WTC11 (cell line): ENCODE measurements around the gene DIP2A. TPM values are rescaled to one million over a fixed set of nuclear protein-coding genes. Genes with fewer than 3 reads are reported as not detected.

ENCODE experiments used
- ATAC-seq: fragments of 200-7000 bp; cut with Tn5 transposase; 2 replicates; pipeline ENCODE4 v1.10.0; 2021; ENCODE audit warnings: mild to moderate bottlenecking, moderate library complexity
- CTCF ChIA-PET: fragments of 300-600 bp; sonication (Branson Sonifier 250); formaldehyde crosslinking; loops from one replicate; lab custom pipeline; 2021; ENCODE audit warnings: antibody characterized with exemption; lab: Charles Lee
- POLR2A ChIA-PET: fragments of 350-600 bp; sonication (Branson Sonifier 250); formaldehyde crosslinking; loops from one replicate; lab custom pipeline; 2021; ENCODE audit warnings: antibody characterized with exemption; lab: Charles Lee
- DNase-seq: peaks from one replicate; pipeline ENCODE4 v3.0.0; 2021; ENCODE audit warnings: low spot score
- H3K27ac Mint-ChIP-seq: 2 replicates; pipeline ENCODE4 v1.8.0; 2021; ENCODE audit warnings: mixed read lengths
- H3K27me3 Mint-ChIP-seq: 2 replicates; pipeline ENCODE4 v1.8.0; 2021; ENCODE audit warnings: low read depth, mild to moderate bottlenecking, moderate library complexity, mixed read lengths
- H3K36me3 Mint-ChIP-seq: 2 replicates; pipeline ENCODE4 v1.8.0; 2021; ENCODE audit warnings: mixed read lengths
- H3K4me1 Mint-ChIP-seq: 2 replicates; pipeline ENCODE4 v1.8.0; 2022; ENCODE audit warnings: mixed read lengths
- H3K4me3 Mint-ChIP-seq: 2 replicates; pipeline ENCODE4 v1.8.0; 2021; ENCODE audit warnings: mild to moderate bottlenecking, moderate library complexity, mixed read lengths
- H3K9me3 Mint-ChIP-seq: 2 replicates; pipeline ENCODE4 v1.8.0; 2021; ENCODE audit warnings: mixed read lengths
- ATF2 ChIP-seq: sonication (generic); formaldehyde crosslinking; IDR thresholded peaks from 2 replicates; pipeline ENCODE4 v1.8.1; 2022; ENCODE audit warnings: low read depth, missing genetic modification reagents, borderline replicate concordance
- ATF3 ChIP-seq: sonication (generic); formaldehyde crosslinking; conservative IDR thresholded peaks from 2 replicates; pipeline ENCODE4 v1.8.1; 2022; ENCODE audit warnings: mild to moderate bottlenecking, missing genetic modification reagents
- CBFB ChIP-seq: sonication (generic); formaldehyde crosslinking; IDR thresholded peaks from 2 replicates; pipeline ENCODE4 v1.8.1; 2022; ENCODE audit warnings: mild to moderate bottlenecking, low read depth, missing genetic modification reagents
- CDX4 ChIP-seq: fragments of 250-450 bp; sonication (Bioruptor Pico); IDR thresholded peaks from 2 replicates; pipeline ENCODE4 v1.9.0; 2021; ENCODE audit warnings: moderate library complexity, mild to moderate bottlenecking, inconsistent platforms, borderline replicate concordance
- ELF4 ChIP-seq: sonication (generic); formaldehyde crosslinking; IDR thresholded peaks from 2 replicates; pipeline ENCODE4 v1.8.1; 2022; ENCODE audit warnings: low read depth, mild to moderate bottlenecking, moderate library complexity, missing genetic modification reagents
- FOXJ3 ChIP-seq: sonication (generic); formaldehyde crosslinking; IDR thresholded peaks from 2 replicates; pipeline ENCODE4 v1.9.0; 2021; ENCODE audit warnings: missing genetic modification reagents, mild to moderate bottlenecking, borderline replicate concordance
- FOXK1 ChIP-seq: sonication (generic); formaldehyde crosslinking; IDR thresholded peaks from 2 replicates; pipeline ENCODE4 v1.8.0; 2022; ENCODE audit warnings: mild to moderate bottlenecking, moderate library complexity, missing genetic modification reagents
- GRHL2 ChIP-seq: fragments of 250-450 bp; sonication (Bioruptor Pico); IDR thresholded peaks from 2 replicates; pipeline ENCODE4 v1.8.0; 2022; ENCODE audit warnings: mild to moderate bottlenecking, moderate library complexity; ENCODE audit not compliant: insufficient replicate concordance, severe bottlenecking
- KAT7 ChIP-seq: sonication (generic); formaldehyde crosslinking; IDR thresholded peaks from 2 replicates; pipeline ENCODE4 v1.8.1; 2023; ENCODE audit warnings: missing genetic modification reagents, mild to moderate bottlenecking, borderline replicate concordance
- MAX ChIP-seq: sonication (generic); formaldehyde crosslinking; IDR thresholded peaks from 2 replicates; pipeline ENCODE4 v1.8.0; 2022; ENCODE audit warnings: mild to moderate bottlenecking, missing genetic modification reagents
- MXD4 ChIP-seq: fragments of 250-450 bp; sonication (Bioruptor Pico); IDR thresholded peaks from 2 replicates; pipeline ENCODE4 v1.8.0; 2021; ENCODE audit warnings: mild to moderate bottlenecking, moderate library complexity, borderline replicate concordance
- NFATC4 ChIP-seq: fragments of 250-450 bp; sonication (Bioruptor Pico); IDR thresholded peaks from 2 replicates; pipeline ENCODE4 v1.9.0; 2021; ENCODE audit warnings: mild to moderate bottlenecking
- NFE2L1 ChIP-seq: sonication (generic); formaldehyde crosslinking; IDR thresholded peaks from 2 replicates; pipeline ENCODE4 v1.8.1; 2023; ENCODE audit warnings: missing genetic modification reagents
- NR1H2 ChIP-seq: sonication (generic); formaldehyde crosslinking; IDR thresholded peaks from 2 replicates; pipeline ENCODE4 v1.9.0; 2021; ENCODE audit warnings: mild to moderate bottlenecking, moderate library complexity, missing genetic modification reagents
- NR3C1 ChIP-seq: sonication (generic); formaldehyde crosslinking; conservative IDR thresholded peaks from 2 replicates; pipeline ENCODE4 v1.8.1; 2023; ENCODE audit warnings: low read depth, mild to moderate bottlenecking, missing genetic modification reagents
- OVOL2 ChIP-seq: fragments of 250-450 bp; sonication (Bioruptor Pico); IDR thresholded peaks from 2 replicates; pipeline ENCODE4 v1.9.0; 2021; ENCODE audit warnings: mild to moderate bottlenecking, borderline replicate concordance
- PRRX2 ChIP-seq: fragments of 250-450 bp; sonication (Bioruptor Pico); IDR thresholded peaks from 2 replicates; pipeline ENCODE4 v1.8.0; 2021; ENCODE audit warnings: mild to moderate bottlenecking
- SP1 ChIP-seq: sonication (generic); formaldehyde crosslinking; conservative IDR thresholded peaks from 2 replicates; pipeline ENCODE4 v1.8.1; 2022; ENCODE audit warnings: missing genetic modification reagents
- TCF7 ChIP-seq: sonication (generic); formaldehyde crosslinking; IDR thresholded peaks from 2 replicates; pipeline ENCODE4 v1.8.0; 2022; ENCODE audit warnings: mild to moderate bottlenecking, low read depth, missing genetic modification reagents, moderate library complexity
- TEAD1 ChIP-seq: sonication (generic); formaldehyde crosslinking; IDR thresholded peaks from 2 replicates; pipeline ENCODE4 v1.8.0; 2022; ENCODE audit warnings: mild to moderate bottlenecking, missing genetic modification reagents
- USF1 ChIP-seq: sonication (generic); formaldehyde crosslinking; IDR thresholded peaks from 2 replicates; pipeline ENCODE4 v1.8.0; 2022; ENCODE audit warnings: mild to moderate bottlenecking, missing genetic modification reagents
- ZBTB21 ChIP-seq: sonication (generic); formaldehyde crosslinking; IDR thresholded peaks from 2 replicates; pipeline ENCODE4 v1.8.1; 2023; ENCODE audit warnings: mild to moderate bottlenecking, missing genetic modification reagents, borderline replicate concordance
- ZNF121 ChIP-seq: sonication (generic); formaldehyde crosslinking; IDR thresholded peaks from 2 replicates; pipeline ENCODE4 v1.8.0; 2023; ENCODE audit warnings: missing genetic modification reagents
- ZNF219 ChIP-seq: sonication (generic); formaldehyde crosslinking; IDR thresholded peaks from 2 replicates; pipeline ENCODE4 v1.8.0; 2023; ENCODE audit warnings: missing genetic modification reagents, mild to moderate bottlenecking, borderline replicate concordance
- ZNF281 ChIP-seq: sonication (generic); formaldehyde crosslinking; IDR thresholded peaks from 2 replicates; pipeline ENCODE4 v1.8.0; 2023; ENCODE audit warnings: mild to moderate bottlenecking, missing genetic modification reagents
- ZNF423 ChIP-seq: fragments of 250-450 bp; sonication (Bioruptor Pico); IDR thresholded peaks from 2 replicates; pipeline ENCODE4 v2.1.2; 2022; ENCODE audit warnings: mild to moderate bottlenecking, moderate library complexity
- ZNF671 ChIP-seq: fragments of 250-450 bp; sonication (Bioruptor Pico); IDR thresholded peaks from 2 replicates; pipeline ENCODE4 v1.8.0; 2021; ENCODE audit warnings: mild to moderate bottlenecking
- total RNA-seq: library from RNA; stranded (reverse); gene quantifications from 3 replicates; pipeline ENCODE4 v1.2.3, GENCODE V29; 2021

Gene DIP2A
- total RNA-seq, 1 experiment from 2014 or later: 39.4 TPM

GRCh38 chr21:46543306-46543705 is 84.6 kb downstream of the DIP2A start:
- no peak overlapping the region for H3K27ac Mint-ChIP-seq
- ChIA-PET POLR2A (no interaction called here), CTCF (no interaction called here)
- peaks cover 47% of the 10 kb centered on the region for H3K36me3 Mint-ChIP-seq
- H3K27me3 Mint-ChIP-seq: no peaks in the 10 kb centered on the region
- no peak for DNase-seq
- peaks cover 6% of the 10 kb centered on the region; the same call in 1 of the 2 replicates for H3K4me1 Mint-ChIP-seq
- no peak for ATAC-seq
- no peaks in the 10 kb centered on the region for H3K9me3 Mint-ChIP-seq
- TF ChIP-seq USF1 (no peak), ZNF121 (CRISPR knock-in tag) (no peak), MXD4 (CRISPR knock-in tag) (no peak), MAX (CRISPR knock-in tag) (no peak), ZBTB21 (CRISPR knock-in tag) (no peak), ZNF281 (CRISPR knock-in tag) (no peak)
- TF ChIP-seq, all 79 proteins: peak for 0
- no peak overlapping the region for H3K4me3 Mint-ChIP-seq

GRCh38 chr21:46544003-46544402 is 85.3 kb downstream of the DIP2A start:
- ATAC-seq (no peak), DNase-seq (no peak)
- CTCF ChIA-PET: no interaction called here
- POLR2A ChIA-PET: no interaction called here
- Mint-ChIP-seq H3K4me1 (peaks cover 6% of the 10 kb centered on the region; the same call in 1 of the 2 replicates), H3K9me3 (no peaks in the 10 kb centered on the region), H3K27me3 (no peaks in the 10 kb centered on the region), H3K36me3 (peaks cover 49% of the 10 kb centered on the region), H3K4me3 (no peak overlapping the region), H3K27ac (peak overlapping the region; percentile 48)
- TF ChIP-seq GRHL2 (CRISPR knock-in tag) (no peak), USF1 (no peak), CBFB (no peak), NFATC4 (CRISPR knock-in tag) (no peak), ATF3 (CRISPR knock-in tag) (no peak), NR3C1 (CRISPR knock-in tag) (no peak), TEAD1 (no peak), SP1 (CRISPR knock-in tag) (no peak), ZNF219 (CRISPR knock-in tag) (no peak), ZNF671 (CRISPR knock-in tag) (no peak), FOXJ3 (CRISPR knock-in tag) (no peak), NFE2L1 (no peak), PRRX2 (CRISPR knock-in tag) (no peak), KAT7 (CRISPR knock-in tag) (no peak), ELF4 (CRISPR knock-in tag) (no peak)
- TF ChIP-seq, all 79 proteins: peak for 0

- POLR2A ChIA-PET: no interaction called here
- no peak for TF ChIP-seq TCF7
- TF ChIP-seq NFATC4 (CRISPR knock-in tag): no peak
- no peak for TF ChIP-seq OVOL2 (CRISPR knock-in tag)
- no peak for TF ChIP-seq MXD4 (CRISPR knock-in tag)
- no peak for TF ChIP-seq CDX4 (CRISPR knock-in tag)
- no peak for TF ChIP-seq NR1H2 (CRISPR knock-in tag)
- TF ChIP-seq ZNF423: no peak
- TF ChIP-seq FOXK1 (CRISPR knock-in tag): no peak
- TF ChIP-seq ATF2 (CRISPR knock-in tag): no peak
Measured at GRCh38 chr21:46544824-46545223, 86.1 kb downstream of the DIP2A start.

More at GRCh38 chr21:46544824-46545223, 86.1 kb downstream of the DIP2A start:
- CTCF ChIA-PET: no interaction called here
- Mint-ChIP-seq H3K9me3 (no peaks in the 10 kb centered on the region), H3K27me3 (no peaks in the 10 kb centered on the region), H3K27ac (peak overlapping the region; percentile 61; the same call in 1 of the 2 replicates), H3K4me1 (peaks cover 6% of the 10 kb centered on the region; the same call in 1 of the 2 replicates), H3K36me3 (peaks cover 43% of the 10 kb centered on the region), H3K4me3 (no peak overlapping the region)
- DNase-seq: no peak
- ATAC-seq: no peak
